ENCODE measurements around the gene TRIM32. TPM values are rescaled to one million over a fixed set of nuclear protein-coding genes. Genes with fewer than 3 reads are reported as not detected.

TRIM32 gene
- total and polyA plus RNA-seq, 4 donors: 16.5 to 17.6 (median 17.1) TPM

GRCh38 chr9:116701940-116702642 lies 15.0 kb downstream of the TRIM32 start:
- H3K27ac ChIP-seq (ENCODE audit: low read depth, low read length): no peak overlapping the region
- H3K4me1 ChIP-seq (ENCODE audit: control insufficient read depth, insufficient read depth, low read length): no peaks in the 10 kb centered on the region
- DNase-seq (ENCODE audit: low read depth in 4 of 6, low spot score in 6 of 6): no peak
- H3K9me3 ChIP-seq (ENCODE audit: control insufficient read depth, insufficient read depth, low read length): no peaks in the 10 kb centered on the region
- H3K4me3 ChIP-seq (ENCODE audit: low read depth, low read length): no peak overlapping the region
- H3K27me3 ChIP-seq (ENCODE audit: control insufficient read depth, insufficient read depth, low read length): no peaks in the 10 kb centered on the region
- peaks cover 20% of the 10 kb centered on the region for H3K36me3 ChIP-seq (ENCODE audit: control insufficient read depth, insufficient read depth, low read length)
- no CpG with 5 or more reads among the region's 2 CpGs for WGBS (ENCODE audit: insufficient coverage)

- no peak overlapping the region for H3K27ac ChIP-seq (ENCODE audit: low read depth, low read length)
- H3K36me3 ChIP-seq (ENCODE audit: control insufficient read depth, insufficient read depth, low read length): peaks cover 9% of the 10 kb centered on the region
- no peak overlapping the region for H3K4me3 ChIP-seq (ENCODE audit: low read depth, low read length)
- no peaks in the 10 kb centered on the region for H3K4me1 ChIP-seq (ENCODE audit: control insufficient read depth, insufficient read depth, low read length)
- DNase-seq (ENCODE audit: low read depth in 4 of 6, low spot score in 6 of 6): no peak
- 100% methylated on average over 1 of the region's 3 CpGs for WGBS (ENCODE audit: insufficient coverage)
- H3K27me3 ChIP-seq (ENCODE audit: control insufficient read depth, insufficient read depth, low read length): no peaks in the 10 kb centered on the region
- H3K9me3 ChIP-seq (ENCODE audit: control insufficient read depth, insufficient read depth, low read length): no peaks in the 10 kb centered on the region
These were observed 16.5 kb downstream of the TRIM32 start for GRCh38 chr9:116703634-116704033.

- Histone ChIP-seq H3K4me3 (ENCODE audit: low read depth, low read length) (no peak overlapping the region), H3K27me3 (ENCODE audit: control insufficient read depth, insufficient read depth, low read length) (no peaks in the 10 kb centered on the region), H3K27ac (ENCODE audit: low read depth, low read length) (no peak overlapping the region), H3K36me3 (ENCODE audit: control insufficient read depth, insufficient read depth, low read length) (peaks cover under 1% of the 10 kb centered on the region), H3K9me3 (ENCODE audit: control insufficient read depth, insufficient read depth, low read length) (no peaks in the 10 kb centered on the region), H3K4me1 (ENCODE audit: control insufficient read depth, insufficient read depth, low read length) (no peaks in the 10 kb centered on the region)
- DNase-seq (ENCODE audit: low read depth in 4 of 6, low spot score in 6 of 6): no peak
These were observed 17.4 kb downstream of the TRIM32 start for GRCh38 chr9:116704470-116704869.

GRCh38 chr9:116705531-116705930 lies 18.4 kb downstream of the TRIM32 start:
- no peaks in the 10 kb centered on the region for H3K4me1 ChIP-seq (ENCODE audit: control insufficient read depth, insufficient read depth, low read length)
- no peaks in the 10 kb centered on the region for H3K27me3 ChIP-seq (ENCODE audit: control insufficient read depth, insufficient read depth, low read length)
- H3K9me3 ChIP-seq (ENCODE audit: control insufficient read depth, insufficient read depth, low read length): no peaks in the 10 kb centered on the region
- no peak overlapping the region for H3K4me3 ChIP-seq (ENCODE audit: low read depth, low read length)
- no peak overlapping the region for H3K27ac ChIP-seq (ENCODE audit: low read depth, low read length)
- no peak for DNase-seq (ENCODE audit: low read depth in 4 of 6, low spot score in 6 of 6)
- H3K36me3 ChIP-seq (ENCODE audit: control insufficient read depth, insufficient read depth, low read length): no peaks in the 10 kb centered on the region
- WGBS (ENCODE audit: insufficient coverage): 100% methylated on average over 1 of the region's 1 CpG

- no peaks in the 10 kb centered on the region for H3K27me3 ChIP-seq (ENCODE audit: control insufficient read depth, insufficient read depth, low read length)
- no peaks in the 10 kb centered on the region for H3K36me3 ChIP-seq (ENCODE audit: control insufficient read depth, insufficient read depth, low read length)
- no peak for DNase-seq (ENCODE audit: low read depth in 4 of 6, low spot score in 6 of 6)
- H3K9me3 ChIP-seq (ENCODE audit: control insufficient read depth, insufficient read depth, low read length): no peaks in the 10 kb centered on the region
- no peak overlapping the region for H3K4me3 ChIP-seq (ENCODE audit: low read depth, low read length)
- no peak overlapping the region for H3K27ac ChIP-seq (ENCODE audit: low read depth, low read length)
- 86% methylated on average over 5 of the region's 8 CpGs for WGBS (ENCODE audit: insufficient coverage)
- no peaks in the 10 kb centered on the region for H3K4me1 ChIP-seq (ENCODE audit: control insufficient read depth, insufficient read depth, low read length)
These were observed 19.5 kb downstream of the TRIM32 start for GRCh38 chr9:116706310-116707290.

GRCh38 chr9:116712781-116713180 lies 25.7 kb downstream of the TRIM32 start:
- Histone ChIP-seq H3K36me3 (ENCODE audit: control insufficient read depth, insufficient read depth, low read length) (no peaks in the 10 kb centered on the region), H3K27ac (ENCODE audit: low read depth, low read length) (no peak overlapping the region)
- WGBS (ENCODE audit: insufficient coverage): 88% methylated on average over 1 of the region's 3 CpGs

GRCh38 chr9:116713271-116713670 lies 26.2 kb downstream of the TRIM32 start:
- DNase-seq (ENCODE audit: low read depth in 4 of 6, low spot score in 6 of 6): peak in 3 of 6 donors; percentile 29 to 71 (median 50)
- WGBS (ENCODE audit: insufficient coverage): 22% methylated on average over 1 of the region's 4 CpGs
- no peak overlapping the region for H3K27ac ChIP-seq (ENCODE audit: low read depth, low read length)
- H3K4me3 ChIP-seq (ENCODE audit: low read depth, low read length): no peak overlapping the region
- H3K36me3 ChIP-seq (ENCODE audit: control insufficient read depth, insufficient read depth, low read length): no peaks in the 10 kb centered on the region
- H3K27me3 ChIP-seq (ENCODE audit: control insufficient read depth, insufficient read depth, low read length): no peaks in the 10 kb centered on the region
- H3K9me3 ChIP-seq (ENCODE audit: control insufficient read depth, insufficient read depth, low read length): no peaks in the 10 kb centered on the region
- H3K4me1 ChIP-seq (ENCODE audit: control insufficient read depth, insufficient read depth, low read length): no peaks in the 10 kb centered on the region

More at GRCh38 chr9:116712781-116713180, 25.7 kb downstream of the TRIM32 start:
- no peak overlapping the region for H3K4me3 ChIP-seq (ENCODE audit: low read depth, low read length)
- no peak for DNase-seq (ENCODE audit: low read depth in 4 of 6, low spot score in 6 of 6)
- H3K27me3 ChIP-seq (ENCODE audit: control insufficient read depth, insufficient read depth, low read length): no peaks in the 10 kb centered on the region
- no peaks in the 10 kb centered on the region for H3K9me3 ChIP-seq (ENCODE audit: control insufficient read depth, insufficient read depth, low read length)
- H3K4me1 ChIP-seq (ENCODE audit: control insufficient read depth, insufficient read depth, low read length): no peaks in the 10 kb centered on the region

GRCh38 chr9:116715751-116716150 lies 28.6 kb downstream of the TRIM32 start:
- no peak for DNase-seq (ENCODE audit: low read depth in 4 of 6, low spot score in 6 of 6)
- no peaks in the 10 kb centered on the region for H3K27me3 ChIP-seq (ENCODE audit: control insufficient read depth, insufficient read depth, low read length)
- WGBS (ENCODE audit: insufficient coverage): 100% methylated on average over 1 of the region's 1 CpG

GRCh38 chr9:116716438-116716837 lies 29.3 kb downstream of the TRIM32 start:
- Histone ChIP-seq H3K9me3 (ENCODE audit: control insufficient read depth, insufficient read depth, low read length) (no peaks in the 10 kb centered on the region), H3K27me3 (ENCODE audit: control insufficient read depth, insufficient read depth, low read length) (no peaks in the 10 kb centered on the region)

More at GRCh38 chr9:116715751-116716150, 28.6 kb downstream of the TRIM32 start:
- no peak overlapping the region for H3K4me3 ChIP-seq (ENCODE audit: low read depth, low read length)
- H3K9me3 ChIP-seq (ENCODE audit: control insufficient read depth, insufficient read depth, low read length): no peaks in the 10 kb centered on the region
- no peaks in the 10 kb centered on the region for H3K4me1 ChIP-seq (ENCODE audit: control insufficient read depth, insufficient read depth, low read length)
- no peak overlapping the region for H3K27ac ChIP-seq (ENCODE audit: low read depth, low read length)
- H3K36me3 ChIP-seq (ENCODE audit: control insufficient read depth, insufficient read depth, low read length): no peaks in the 10 kb centered on the region

More at GRCh38 chr9:116716438-116716837, 29.3 kb downstream of the TRIM32 start:
- no peak for DNase-seq (ENCODE audit: low read depth in 4 of 6, low spot score in 6 of 6)
- no peak overlapping the region for H3K4me3 ChIP-seq (ENCODE audit: low read depth, low read length)
- no peaks in the 10 kb centered on the region for H3K36me3 ChIP-seq (ENCODE audit: control insufficient read depth, insufficient read depth, low read length)
- no peak overlapping the region for H3K27ac ChIP-seq (ENCODE audit: low read depth, low read length)
- no peaks in the 10 kb centered on the region for H3K4me1 ChIP-seq (ENCODE audit: control insufficient read depth, insufficient read depth, low read length)

Data from spinal cord (tissue), 10 donors.